OCI-LY1 (cell line): Measurements from ENCODE around the gene PLEKHG2.

Experiments
- CTCF ChIP-seq: fragments of 200-600 bp; sonication (generic), shearing (Covaris generic); IDR thresholded peaks from 2 replicates; pipeline ENCODE4 v1.5.1; 2017; ENCODE audit warnings: mild to moderate bottlenecking, antibody characterized with exemption, low read length, moderate library complexity, mixed read lengths
- EZH2 ChIP-seq: fragments of 200-600 bp; sonication (generic), shearing (Covaris generic); IDR thresholded peaks from 2 replicates; pipeline ENCODE4 v1.8.0; 2017; ENCODE audit warnings: borderline replicate concordance, mixed run types, mild to moderate bottlenecking, antibody characterized with exemption, low read length, moderate library complexity, mixed read lengths

- no peak for TF ChIP-seq CTCF
- TF ChIP-seq EZH2, result no peak
Measured at GRCh38 chr19:39405958-39406655, 6.4 kb upstream of the PLEKHG2 start.
